GM12875 (cell line): ENCODE results near the gene ME3.

Source experiments
- H3K4me3 ChIP-seq: one replicate; pipeline ENCODE4 v1.5.1; 2011; ENCODE audit warnings: low read depth, low read length, control low read depth
- CTCF ChIP-seq: IDR thresholded peaks from 2 replicates; pipeline ENCODE4 v1.5.1; 2011; ENCODE audit warnings: low read depth, mild to moderate bottlenecking, control low read depth, inconsistent platforms, low read length, moderate library complexity, borderline replicate concordance; ENCODE audit not compliant: insufficient read depth

Gene ME3

DNA sequence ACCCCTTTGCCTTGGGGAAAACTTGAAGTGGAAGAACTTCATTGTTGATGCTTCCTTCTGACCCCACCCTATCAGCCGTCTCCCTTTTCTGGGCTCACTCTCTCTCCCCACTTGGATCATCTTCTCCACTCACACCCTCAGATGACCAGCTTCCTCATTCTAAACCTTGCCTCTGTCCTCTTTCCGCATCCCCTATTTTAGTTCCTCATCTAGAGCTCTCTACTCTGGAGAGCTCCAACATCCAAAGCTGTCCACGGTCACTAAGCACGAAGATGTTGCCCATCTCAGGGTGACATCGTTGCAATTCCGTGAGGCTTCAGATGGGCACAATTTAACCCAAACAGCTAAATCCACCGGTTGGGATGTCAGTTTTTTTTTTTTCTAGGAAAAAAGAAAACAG lies 31.6 kb upstream of the ME3 start:
- TF ChIP-seq CTCF: no peak
- no peak overlapping the region for H3K4me3 ChIP-seq

DNA sequence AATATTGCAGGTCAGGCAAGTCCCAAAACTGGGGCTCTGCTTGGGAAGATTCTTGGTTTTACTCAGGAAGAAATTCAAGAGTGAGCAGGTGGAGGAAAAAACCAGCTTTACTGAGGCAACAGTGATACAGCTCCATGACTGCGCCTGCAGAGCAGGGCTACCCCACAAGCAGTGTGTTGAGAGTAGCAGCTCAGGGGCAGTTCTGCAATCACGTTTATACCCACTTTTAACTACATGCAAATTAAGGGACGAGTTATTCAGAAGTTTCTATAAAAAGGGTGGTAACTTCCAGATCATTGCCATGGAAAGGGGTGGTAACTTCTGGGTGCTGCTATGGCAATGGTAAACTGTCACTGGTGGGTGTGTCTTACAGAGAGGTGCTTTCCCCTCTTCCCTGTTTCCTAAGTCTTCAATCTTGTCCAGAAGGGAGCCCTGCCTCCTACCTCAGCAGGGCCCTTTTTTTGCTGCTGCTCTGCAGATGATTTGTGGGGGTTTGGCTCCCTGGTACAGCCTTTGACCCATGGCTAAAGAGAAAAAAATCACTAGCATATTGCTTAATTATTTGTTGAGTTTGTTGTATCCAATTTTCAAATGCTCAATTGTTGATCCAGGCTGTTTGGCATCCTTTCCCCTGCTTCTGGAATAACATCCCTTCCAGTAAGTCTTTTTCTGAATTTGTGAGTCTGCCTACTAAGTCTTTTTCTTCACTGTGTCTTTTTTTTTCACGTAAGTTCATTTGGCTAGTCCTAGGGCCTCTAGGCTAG lies 30.0 kb upstream of the ME3 start:
- TF ChIP-seq CTCF: no peak
- no peak overlapping the region for H3K4me3 ChIP-seq

GRCh38 chr11:86699040-86699791 lies 26.8 kb upstream of the ME3 start:
- H3K4me3 ChIP-seq: no peak overlapping the region
- TF ChIP-seq CTCF: no peak

- TF ChIP-seq CTCF: no peak
- H3K4me3 ChIP-seq: no peak overlapping the region
These were observed 26.2 kb upstream of the ME3 start for GRCh38 chr11:86698639-86699038.

DNA sequence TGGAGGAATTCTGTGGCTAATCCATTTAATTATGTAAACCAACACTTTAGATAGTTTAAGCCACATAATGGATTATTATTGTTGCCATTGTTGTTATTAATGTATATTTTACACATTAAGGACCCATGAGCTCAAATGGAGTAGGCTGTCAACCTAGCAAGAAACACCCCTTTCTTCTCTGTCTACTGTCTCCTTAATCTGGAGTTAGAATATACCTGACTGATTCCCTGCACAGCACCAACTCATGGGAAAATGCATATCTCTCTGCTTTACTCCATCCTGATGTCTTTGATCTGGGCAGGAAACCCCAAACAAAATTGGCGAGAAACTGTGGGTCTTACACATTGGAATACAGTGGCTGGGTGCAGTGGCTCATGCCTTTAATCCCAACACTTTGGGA lies 24.0 kb upstream of the ME3 start:
- no peak overlapping the region for H3K4me3 ChIP-seq
- TF ChIP-seq CTCF: no peak

DNA sequence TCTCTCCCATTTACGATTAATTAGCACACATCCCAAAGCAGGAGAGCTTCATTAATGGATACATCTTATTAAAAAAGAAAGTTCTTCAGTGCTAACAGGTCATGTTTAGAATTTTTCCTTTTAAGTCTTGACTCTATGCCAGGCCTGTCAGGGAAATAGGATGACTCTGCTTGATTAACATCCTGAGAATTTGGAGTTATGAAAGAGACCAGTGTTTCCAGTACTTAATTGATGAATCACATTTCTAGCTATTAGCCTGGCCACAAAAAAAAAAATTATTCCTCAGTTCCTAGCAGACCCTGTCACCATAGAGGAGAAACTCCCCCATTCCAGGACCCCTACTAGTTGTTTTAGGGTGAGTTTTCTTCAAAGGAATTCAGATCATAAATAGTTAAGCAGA lies 23.6 kb upstream of the ME3 start:
- H3K4me3 ChIP-seq: no peak overlapping the region
- no peak for TF ChIP-seq CTCF

DNA sequence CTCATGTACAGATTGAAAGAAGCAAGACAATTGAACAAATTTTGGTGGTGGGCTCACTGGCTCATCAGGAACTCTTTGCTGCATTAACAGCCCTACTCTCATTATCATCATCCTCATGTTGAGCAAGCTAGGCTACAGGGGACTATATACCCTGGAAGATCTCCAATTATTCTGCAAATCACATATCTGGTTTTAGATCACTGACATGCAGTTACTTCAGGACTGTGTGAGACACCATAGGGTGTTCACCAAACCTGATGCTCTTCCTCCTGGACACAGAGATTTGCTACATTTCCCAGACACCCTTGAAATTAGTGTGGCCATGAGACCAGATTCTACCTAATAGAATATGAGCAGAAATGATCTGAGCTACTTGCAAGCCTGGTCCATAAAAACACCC lies 23.0 kb upstream of the ME3 start:
- H3K4me3 ChIP-seq: no peak overlapping the region
- no peak for TF ChIP-seq CTCF
